ENCODE results near the gene PTPN14.

DNA sequence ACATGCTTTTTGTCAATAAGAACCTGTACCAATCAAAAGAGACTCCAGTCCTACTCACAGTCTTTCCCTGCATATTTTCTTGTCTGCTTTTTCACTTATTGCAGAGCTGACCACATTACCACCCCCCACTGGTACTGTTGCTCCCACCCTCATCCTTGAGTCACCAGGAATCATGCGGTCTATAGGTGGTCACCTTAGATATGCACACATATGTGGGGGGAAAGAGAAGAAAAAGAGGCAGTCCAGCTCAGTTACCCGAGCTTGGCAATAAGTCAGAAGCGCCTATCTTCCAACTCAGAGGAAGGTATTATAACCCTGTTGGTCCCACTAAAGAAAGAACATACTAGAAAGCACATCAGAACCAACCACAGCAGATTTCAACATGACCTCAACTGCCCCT lies 151.3 kb downstream of the PTPN14 start:
- TF ChIP-seq, protein P1, sequence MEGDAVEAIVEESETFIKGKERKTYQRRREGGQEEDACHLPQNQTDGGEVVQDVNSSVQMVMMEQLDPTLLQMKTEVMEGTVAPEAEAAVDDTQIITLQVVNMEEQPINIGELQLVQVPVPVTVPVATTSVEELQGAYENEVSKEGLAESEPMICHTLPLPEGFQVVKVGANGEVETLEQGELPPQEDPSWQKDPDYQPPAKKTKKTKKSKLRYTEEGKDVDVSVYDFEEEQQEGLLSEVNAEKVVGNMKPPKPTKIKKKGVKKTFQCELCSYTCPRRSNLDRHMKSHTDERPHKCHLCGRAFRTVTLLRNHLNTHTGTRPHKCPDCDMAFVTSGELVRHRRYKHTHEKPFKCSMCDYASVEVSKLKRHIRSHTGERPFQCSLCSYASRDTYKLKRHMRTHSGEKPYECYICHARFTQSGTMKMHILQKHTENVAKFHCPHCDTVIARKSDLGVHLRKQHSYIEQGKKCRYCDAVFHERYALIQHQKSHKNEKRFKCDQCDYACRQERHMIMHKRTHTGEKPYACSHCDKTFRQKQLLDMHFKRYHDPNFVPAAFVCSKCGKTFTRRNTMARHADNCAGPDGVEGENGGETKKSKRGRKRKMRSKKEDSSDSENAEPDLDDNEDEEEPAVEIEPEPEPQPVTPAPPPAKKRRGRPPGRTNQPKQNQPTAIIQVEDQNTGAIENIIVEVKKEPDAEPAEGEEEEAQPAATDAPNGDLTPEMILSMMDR (IDR thresholded peaks at IDR 0.05; ENCODE audit: control extremely low read depth in 1 of 3, insufficient read depth in 1 of 3, low read depth in 1 of 3, low read length in 3 of 3), result no peak
- no peak for TF ChIP-seq JUN (IDR thresholded peaks at IDR 0.05; ENCODE audit: low read depth, low read length)
- no peak for TF ChIP-seq SUZ12 (IDR thresholded peaks at IDR 0.05; ENCODE audit: low read length)
- no peak for TF ChIP-seq CHD2 (IDR thresholded peaks at IDR 0.05; ENCODE audit: low read length)
